HG03442 (cell line): ENCODE data around the gene SAMD8.
"Not testable (repeated sequence)": the region's sequence is repeated elsewhere in the genome, so short reads cannot be mapped to it uniquely, and the experiment has no call there.

Experiments
- ATAC-seq: cut with Tn5 transposase; IDR thresholded peaks from one replicate; pipeline ENCODE4 v1.9.1; 2021; ENCODE audit warnings: mild to moderate bottlenecking, moderate library complexity; ENCODE audit not compliant: unreplicated experiment

SAMD8 gene

DNA sequence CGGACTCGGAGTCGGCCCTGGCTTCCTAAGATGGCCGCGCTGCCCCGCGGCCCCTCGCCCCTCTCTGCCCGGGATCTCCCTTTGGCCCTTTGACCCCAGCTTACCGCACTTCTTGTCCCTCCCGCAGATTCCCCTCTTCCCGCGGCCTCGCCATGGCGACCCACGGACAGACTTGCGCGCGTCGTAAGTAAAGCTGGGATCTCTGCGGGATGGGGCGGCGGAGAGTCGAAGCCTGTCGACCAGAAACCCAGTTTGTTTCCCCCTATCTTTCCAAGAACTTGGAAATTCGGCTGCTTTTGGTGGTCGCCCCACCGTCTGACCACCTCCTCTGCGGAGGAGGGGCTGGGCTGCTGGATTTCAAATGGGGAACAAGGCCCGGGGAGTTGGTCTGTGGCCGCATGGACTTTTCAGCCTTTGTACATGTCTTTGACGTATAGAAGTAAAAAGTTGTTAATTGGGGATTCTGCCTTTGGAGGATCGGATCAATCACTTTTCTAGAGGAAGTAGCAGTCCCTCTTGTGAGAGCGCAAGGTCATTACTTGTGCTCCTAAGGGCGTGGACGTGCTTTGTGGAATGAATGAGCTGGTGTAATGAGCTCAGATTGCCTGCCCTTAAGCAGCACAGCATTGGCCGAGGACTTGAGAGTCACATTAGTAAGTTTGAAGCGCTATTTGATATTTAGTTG is 99.7 kb downstream of the SAMD8 start:
- no peak for ATAC-seq

- ATAC-seq, result no peak
Observed at GRCh38 chr10:75212343-75212742, 100.9 kb downstream of the SAMD8 start.

GRCh38 chr10:75220274-75220673 is 108.8 kb downstream of the SAMD8 start:
- ATAC-seq, result no peak

- ATAC-seq, result not testable (repeated sequence)
Observed at GRCh38 chr10:75221492-75221891, 110.0 kb downstream of the SAMD8 start.

- no peak for ATAC-seq
Observed at GRCh38 chr10:75223507-75223906, 112.1 kb downstream of the SAMD8 start.

DNA sequence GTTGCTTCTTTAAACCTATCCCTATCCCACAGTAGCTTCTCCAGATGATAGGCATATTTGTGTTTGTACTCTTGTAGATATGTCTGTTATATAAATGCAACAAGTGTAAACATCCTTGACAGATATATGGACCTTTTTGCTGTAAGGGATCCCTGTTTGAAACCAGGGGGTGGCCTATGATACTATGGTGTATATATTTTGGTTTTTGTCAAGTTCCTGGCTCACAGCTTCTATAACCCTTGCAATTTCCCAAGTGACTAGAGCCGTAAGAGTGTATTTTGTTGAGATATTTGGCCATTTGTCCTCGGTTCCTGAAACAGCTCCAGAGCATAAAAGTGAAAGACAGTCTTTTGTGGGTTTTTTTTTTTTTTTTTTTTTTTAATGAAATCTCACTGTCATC is 114.6 kb downstream of the SAMD8 start:
- no peak for ATAC-seq

GRCh38 chr10:75226656-75227055 is 115.2 kb downstream of the SAMD8 start:
- no peak for ATAC-seq

DNA sequence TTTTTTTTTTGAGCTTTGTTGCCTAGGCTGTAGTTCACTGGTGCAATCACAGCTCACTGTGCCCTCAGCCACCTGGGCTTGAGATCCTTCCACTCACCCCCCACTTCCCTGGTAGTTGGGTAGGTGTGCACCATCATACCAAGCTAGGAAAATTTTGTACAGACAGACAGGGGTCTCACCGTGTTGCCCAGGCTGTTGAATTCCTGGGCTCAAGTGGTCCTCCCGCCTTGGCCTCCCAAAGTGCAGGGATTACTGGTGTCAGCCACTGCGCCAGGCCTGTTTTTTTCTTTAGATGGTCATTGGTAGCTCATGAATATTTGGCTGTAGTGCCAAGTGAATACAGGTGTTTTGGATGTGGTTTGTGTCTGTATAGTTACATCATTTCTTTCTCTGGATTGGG is 116.8 kb downstream of the SAMD8 start:
- no peak for ATAC-seq

DNA sequence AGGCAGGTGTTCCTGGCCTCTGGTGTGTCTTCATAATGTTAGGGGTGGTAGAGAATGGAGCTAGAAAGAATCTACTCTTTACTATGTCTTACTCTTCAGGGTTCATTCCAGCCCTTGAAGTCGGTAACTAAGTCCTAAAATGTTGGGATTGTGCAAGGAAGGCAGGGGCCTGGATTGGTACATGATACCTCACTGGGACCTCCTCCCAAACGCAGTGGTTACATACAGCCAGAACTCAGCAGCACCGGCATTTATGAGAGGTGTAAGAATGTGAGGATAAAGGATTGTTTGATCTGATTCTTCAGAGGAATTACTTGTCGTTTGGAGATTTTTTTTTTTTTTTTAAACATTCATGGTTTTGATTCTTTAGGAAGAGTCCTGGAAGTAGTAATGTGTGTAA is 117.4 kb downstream of the SAMD8 start:
- ATAC-seq, result no peak

DNA sequence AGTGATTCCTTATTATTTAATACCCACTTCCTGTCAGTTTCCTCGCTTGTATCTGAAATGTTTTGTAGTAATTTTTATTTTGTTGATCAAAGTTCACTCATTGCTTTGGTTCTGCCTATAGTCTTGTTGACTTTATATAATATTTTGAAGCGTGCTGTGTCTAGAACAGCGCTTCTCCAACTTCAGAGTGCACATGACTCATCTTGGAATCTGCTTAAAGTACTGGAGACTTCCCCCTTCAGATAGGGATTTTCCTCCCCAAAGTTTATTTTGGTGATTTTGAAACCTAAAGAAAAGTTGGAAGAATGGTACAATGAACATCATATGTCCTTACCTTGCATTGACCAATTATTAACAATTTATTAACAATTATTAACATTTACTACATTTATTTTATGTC is 118.5 kb downstream of the SAMD8 start:
- no peak for ATAC-seq

- peak; percentile 37 for ATAC-seq
Observed at GRCh38 chr10:75230600-75231038, 119.2 kb downstream of the SAMD8 start.
